AG08396 (cell line): ENCODE data around the gene GPR142.

Source experiments
- DNase-seq: peaks from one replicate; pipeline ENCODE4 v3.0.0; 2012; ENCODE audit warnings: low spot score, mixed read lengths

GPR142 gene

DNA sequence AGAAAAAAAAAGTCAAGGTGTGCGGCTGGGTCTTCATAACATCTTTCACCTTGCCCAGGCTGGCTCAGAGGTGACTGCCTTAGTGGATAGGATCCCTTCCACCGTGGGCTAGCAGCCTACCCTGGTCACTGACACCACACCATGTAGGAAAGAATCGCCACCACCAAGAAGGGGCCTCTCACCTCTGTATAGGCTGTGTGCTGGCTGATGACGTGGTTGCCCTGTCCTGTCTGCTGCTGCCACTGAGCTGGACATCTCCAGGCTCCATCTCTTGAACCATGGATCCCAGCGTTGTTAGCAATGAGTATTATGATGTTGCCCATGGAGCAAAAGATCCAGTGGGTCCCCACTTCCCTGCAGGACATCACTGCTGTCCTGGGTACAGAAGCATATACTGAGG lies at the start of gene GPR142:
Gene GPR142 (plus strand): TSS at position 301 of the 400 bp plus-strand sequence. CDS start 2,035 bp downstream, outside the sequence.
- no peak for DNase-seq

GRCh38 chr17:74318391-74318790 lies 48.9 kb upstream of the GPR142 start:
- no peak for DNase-seq

DNA sequence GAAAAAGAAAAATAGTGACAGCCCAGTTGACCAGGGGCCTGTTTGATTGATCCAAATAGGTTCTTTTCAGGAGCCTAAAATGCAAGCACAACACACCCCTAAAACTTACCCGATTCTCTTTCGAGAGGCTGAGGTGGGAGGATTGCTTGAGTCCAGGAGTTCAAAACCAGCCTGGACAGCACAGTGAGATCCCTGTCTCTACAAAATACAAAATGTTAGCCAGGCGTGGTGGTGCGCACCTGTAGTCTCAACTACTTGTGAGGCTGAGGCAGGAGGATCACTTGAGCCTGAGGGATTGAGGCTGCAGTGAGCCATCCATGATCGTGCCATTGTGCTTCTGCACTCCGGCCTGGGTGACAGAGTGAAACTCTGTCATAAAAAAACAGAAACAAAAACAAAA lies 42.8 kb upstream of the GPR142 start:
- DNase-seq, result no peak

DNA sequence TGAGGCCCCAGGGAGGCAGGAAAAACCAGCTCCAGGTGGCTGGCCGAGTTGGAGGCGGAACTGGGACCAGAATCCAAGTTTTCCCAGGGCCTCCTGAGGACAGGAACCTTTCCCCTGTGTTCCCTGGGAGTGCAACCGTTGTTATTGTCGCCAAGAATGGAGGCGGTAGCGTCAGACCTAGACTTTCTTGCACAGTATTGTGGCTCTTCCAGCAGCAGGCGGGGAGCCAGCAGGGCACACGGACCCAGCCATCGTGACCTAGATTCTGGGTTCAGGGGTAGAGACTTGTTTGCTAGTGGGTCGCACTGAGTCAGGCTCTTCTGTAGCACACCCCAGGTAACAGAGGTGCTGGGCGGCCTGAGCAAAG lies 41.9 kb upstream of the GPR142 start:
- DNase-seq, result no peak

- peak; percentile 51 for DNase-seq
Measured at GRCh38 chr17:74325743-74326379, 41.4 kb upstream of the GPR142 start, which contains the start of gene KIF19. Gene KIF19 (plus strand): TSS chr17:74326226. CDS start chr17:74326350, 124 bp downstream.

GRCh38 chr17:74326506-74326905 lies 40.8 kb upstream of the GPR142 start:
- no peak for DNase-seq

DNA sequence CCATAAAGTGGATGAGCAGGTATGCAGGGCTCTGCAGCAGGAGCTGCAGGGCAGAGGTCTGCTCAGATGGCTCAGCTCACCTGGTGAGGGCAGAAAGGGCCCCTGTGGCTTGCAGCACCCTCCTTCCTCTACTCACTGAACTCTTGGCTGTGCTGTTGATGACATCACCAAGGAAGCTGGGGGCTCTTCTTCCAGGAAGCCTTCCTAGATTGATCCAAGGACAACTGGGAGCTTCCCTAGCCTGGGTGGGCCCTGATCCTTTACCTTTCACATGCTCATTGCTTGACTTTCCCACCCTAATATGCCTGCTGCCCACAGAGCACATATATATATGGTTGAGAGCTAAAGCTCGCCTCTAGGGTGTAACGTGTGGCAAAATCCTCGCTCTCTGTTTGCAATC lies 38.8 kb upstream of the GPR142 start:
- DNase-seq, result no peak

- no peak for DNase-seq
Measured at GRCh38 chr17:74329378-74329777, 37.9 kb upstream of the GPR142 start.

DNA sequence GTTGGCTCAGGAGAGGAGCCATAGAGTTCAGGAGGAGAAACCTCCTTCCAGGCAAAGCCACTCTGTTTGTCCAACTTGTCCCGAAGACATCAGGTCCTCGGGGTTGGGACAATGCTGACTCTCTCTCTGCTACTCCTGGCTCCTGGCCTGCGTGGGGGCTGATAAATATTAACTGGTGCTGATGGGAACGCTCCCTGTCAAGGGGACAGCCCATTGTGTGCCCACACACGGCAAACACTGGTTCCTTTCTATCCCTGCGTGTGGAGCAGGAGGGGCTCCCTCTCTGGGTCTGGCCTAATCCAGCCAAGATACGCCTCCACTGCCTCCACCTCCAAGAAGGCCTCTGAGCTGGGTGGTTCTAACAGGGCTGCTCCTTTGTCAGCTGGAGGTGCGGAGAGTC lies 36.9 kb upstream of the GPR142 start:
- no peak for DNase-seq

DNA sequence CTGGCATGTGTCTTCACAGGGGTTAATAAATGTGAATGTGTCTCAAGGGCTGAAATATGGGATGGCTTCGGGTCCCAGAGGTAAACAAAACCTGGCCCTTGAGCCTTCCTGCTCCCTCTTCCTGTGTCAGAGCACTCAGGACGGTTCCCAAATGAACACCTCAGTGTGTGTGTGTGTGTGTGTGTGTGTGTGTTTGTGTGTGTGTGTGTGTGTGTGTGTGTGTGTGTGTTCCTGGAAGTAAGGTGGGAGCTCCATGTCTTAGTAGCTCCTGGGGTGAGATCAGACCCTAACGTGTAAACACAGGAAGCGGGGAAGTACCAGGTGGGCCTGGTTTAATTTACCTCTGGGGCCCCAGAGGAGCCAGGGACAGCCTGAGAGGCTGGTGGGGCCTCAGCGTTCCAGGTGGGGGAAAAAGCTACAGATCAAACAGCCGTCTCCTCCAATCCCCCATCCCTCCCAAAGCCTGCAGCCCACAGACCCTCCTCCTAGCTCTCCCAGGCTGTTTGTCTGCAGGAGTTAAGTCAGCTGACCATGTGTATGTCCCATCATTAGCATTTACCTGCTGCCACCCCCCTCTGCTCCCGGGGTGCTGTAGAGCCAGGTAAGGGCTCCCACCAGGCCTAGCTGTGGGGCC lies 35.2 kb upstream of the GPR142 start:
- DNase-seq, result no peak

GRCh38 chr17:74332763-74333283 lies 34.5 kb upstream of the GPR142 start:
- DNase-seq, result no peak

- DNase-seq, result no peak
Measured at GRCh38 chr17:74334393-74335039, 32.8 kb upstream of the GPR142 start.

DNA sequence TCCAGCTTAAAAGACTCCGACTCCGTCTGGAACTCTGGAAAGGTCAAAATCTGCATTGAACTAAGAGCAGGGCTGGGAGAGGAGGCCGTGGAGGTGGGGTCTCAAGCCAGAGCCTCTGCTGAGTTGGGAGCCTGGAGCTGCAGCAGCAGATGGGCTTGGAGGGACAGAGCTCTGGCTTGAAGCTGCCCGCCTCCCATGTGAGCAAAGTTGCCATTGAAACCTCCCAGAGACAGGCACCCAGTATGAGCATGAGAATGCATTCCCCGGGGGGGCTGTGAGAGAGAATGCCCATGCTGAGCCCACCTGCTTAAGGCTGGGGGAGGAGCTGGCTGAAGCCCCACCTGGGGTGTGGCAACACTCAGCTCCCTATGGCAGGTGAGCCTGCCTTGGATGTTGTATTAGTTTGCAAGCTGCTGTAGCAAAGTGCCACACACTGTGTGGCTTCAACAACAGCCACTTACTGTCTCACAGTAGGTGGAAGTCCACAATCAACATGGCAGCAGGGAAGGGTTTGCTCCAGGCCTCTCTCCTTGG lies 31.7 kb upstream of the GPR142 start:
- DNase-seq, result no peak

DNA sequence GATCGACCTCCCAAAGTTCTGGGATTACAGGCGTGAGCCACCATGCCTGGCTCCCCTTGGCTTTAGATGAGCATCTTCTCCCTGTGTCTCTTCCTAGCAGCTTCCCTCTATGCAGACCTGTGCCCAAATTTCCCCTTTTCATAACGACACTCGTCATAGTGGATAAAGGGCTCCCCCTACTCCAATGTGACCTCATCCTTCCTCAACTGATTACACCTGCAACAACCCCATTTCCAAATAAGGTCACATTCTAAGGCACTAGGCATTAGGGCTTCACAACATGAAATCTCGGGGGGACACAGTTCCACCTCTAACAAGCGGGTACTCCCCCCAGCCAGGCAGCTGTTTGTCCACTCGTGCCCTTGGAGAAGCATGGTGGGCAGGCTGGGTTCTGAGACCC lies 31.0 kb upstream of the GPR142 start:
- no peak for DNase-seq

DNA sequence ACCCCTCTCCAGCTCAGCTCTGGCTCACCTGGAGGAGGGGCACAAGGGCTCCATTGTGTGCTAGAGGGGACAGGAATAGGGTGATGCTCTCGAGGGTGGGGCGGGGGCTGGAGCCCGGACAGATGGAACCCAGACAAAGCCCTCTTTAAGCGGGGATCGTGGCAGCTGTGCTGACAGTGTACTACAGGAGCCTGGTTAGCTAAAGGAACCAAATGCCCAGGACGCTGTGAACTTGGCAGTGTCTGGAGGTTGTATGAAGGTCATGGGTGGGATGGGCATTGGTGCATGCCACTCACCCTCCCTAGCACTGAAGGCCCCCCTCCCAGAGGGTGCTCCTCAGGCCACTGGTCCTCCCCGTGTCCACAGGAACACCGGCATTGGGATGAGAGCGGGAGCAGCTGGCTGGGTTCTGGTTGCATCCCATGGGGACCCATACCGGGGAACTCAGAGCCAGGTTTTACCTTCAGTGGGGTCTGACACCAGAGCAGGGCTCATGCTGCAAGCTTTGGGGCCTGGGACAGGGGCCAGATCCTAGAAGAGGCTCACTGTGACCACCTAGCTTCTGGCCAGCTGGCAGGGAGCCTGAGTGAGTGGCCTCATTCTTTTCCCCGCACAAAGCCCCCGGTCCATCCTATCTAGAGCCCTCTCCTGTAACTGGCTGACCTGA lies 29.3 kb upstream of the GPR142 start:
- DNase-seq, result no peak

GRCh38 chr17:74339537-74340195 lies 27.6 kb upstream of the GPR142 start:
- DNase-seq, result no peak

- no peak for DNase-seq
Measured at GRCh38 chr17:74340470-74341023, 26.8 kb upstream of the GPR142 start.

- DNase-seq, result no peak
Measured at GRCh38 chr17:74342224-74342623, 25.1 kb upstream of the GPR142 start.

GRCh38 chr17:74343121-74343520 lies 24.2 kb upstream of the GPR142 start:
- DNase-seq, result no peak

GRCh38 chr17:74343526-74344284 lies 23.6 kb upstream of the GPR142 start:
- DNase-seq, result no peak

DNA sequence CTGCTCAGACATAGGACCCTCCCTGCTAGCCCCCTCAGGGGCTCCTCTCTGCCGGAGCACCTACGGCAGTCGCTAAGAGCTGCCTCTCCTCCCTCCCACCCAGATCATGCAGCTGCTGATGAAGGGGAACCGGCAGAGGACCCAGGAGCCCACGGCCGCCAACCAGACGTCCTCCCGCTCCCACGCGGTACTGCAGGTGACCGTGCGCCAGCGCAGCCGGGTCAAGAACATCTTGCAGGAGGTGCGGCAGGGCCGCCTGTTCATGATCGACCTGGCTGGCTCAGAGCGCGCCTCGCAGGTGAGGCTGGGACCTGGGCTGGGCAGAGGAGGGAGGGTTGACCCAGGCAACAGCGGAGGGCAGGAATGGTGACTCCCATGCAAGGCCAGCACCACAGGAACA lies 22.6 kb upstream of the GPR142 start:
- no peak for DNase-seq
